Mesenchymal stem cell (in vitro differentiated cells and primary cell): ENCODE measurements around the gene OVCA2.

Experiments
- DNase-seq: peaks from one replicate; pipeline ENCODE4 v3.0.0-alpha.2; 2013
- H2AFZ ChIP-seq: one replicate; pipeline ENCODE4 v1.6.1; 2013; ENCODE audit warnings: low read depth, mild to moderate bottlenecking, control low read depth, inconsistent platforms, low read length, moderate library complexity
- H2AK5ac ChIP-seq: 2 replicates; pipeline ENCODE4 v1.6.1; 2013; ENCODE audit warnings: low read length, moderate library complexity, mild to moderate bottlenecking, inconsistent platforms; ENCODE audit not compliant: severe bottlenecking
- H2BK120ac ChIP-seq: one replicate; pipeline ENCODE4 v1.6.1; 2013; ENCODE audit warnings: low read depth, mild to moderate bottlenecking, inconsistent platforms, low read length, moderate library complexity
- H2BK12ac ChIP-seq, 2 experiments: one replicate each; pipeline ENCODE4 v1.6.1; 2013; ENCODE audit warnings: inconsistent platforms in 2 of 2, low read length in 2 of 2, mild to moderate bottlenecking in 2 of 2, moderate library complexity in 2 of 2, control low read depth in 1 of 2
- H2BK15ac ChIP-seq: one replicate; pipeline ENCODE4 v1.6.1; 2013; ENCODE audit warnings: mild to moderate bottlenecking, low read depth, inconsistent platforms; ENCODE audit not compliant: poor library complexity, severe bottlenecking
- H2BK5ac ChIP-seq: 2 replicates; pipeline ENCODE4 v1.6.1; 2013; ENCODE audit warnings: low read depth, mild to moderate bottlenecking, low read length, control low read depth, inconsistent platforms; ENCODE audit not compliant: poor library complexity, severe bottlenecking
- H3K14ac ChIP-seq, 2 experiments: one replicate each; pipeline ENCODE4 v1.6.1; 2013; ENCODE audit warnings: inconsistent platforms in 2 of 2, low read length in 2 of 2, control low read depth in 1 of 2, mild to moderate bottlenecking in 1 of 2, moderate library complexity in 1 of 2
- H3K18ac ChIP-seq, 2 experiments: one replicate each; pipeline ENCODE4 v1.6.1; 2013; ENCODE audit warnings: inconsistent platforms in 2 of 2, low read length in 2 of 2, control low read depth in 1 of 2, low read depth in 1 of 2, mild to moderate bottlenecking in 1 of 2
- H3K23ac ChIP-seq, 2 experiments: one replicate each; pipeline ENCODE4 v1.6.1; 2013; ENCODE audit warnings: inconsistent platforms in 2 of 2, low read length in 2 of 2, mild to moderate bottlenecking in 2 of 2, moderate library complexity in 2 of 2, control low read depth in 1 of 2
- H3K27ac ChIP-seq: 2 replicates; pipeline ENCODE4 v1.5.1; 2013; ENCODE audit warnings: mild to moderate bottlenecking, moderate library complexity, low read length, control low read depth, inconsistent platforms; ENCODE audit not compliant: poor library complexity, severe bottlenecking
- H3K27me3 ChIP-seq, 2 experiments: 2 replicates each; pipeline versions ENCODE4 v1.6.1 to v1.7.0; 2013; ENCODE audit warnings: low read length in 2 of 2, mild to moderate bottlenecking in 2 of 2, moderate library complexity in 2 of 2, control low read depth in 1 of 2, inconsistent platforms in 1 of 2; ENCODE audit not compliant: control insufficient read depth in 1 of 2, insufficient read depth in 1 of 2
- H3K36me3 ChIP-seq, 2 experiments: 2 replicates each; pipeline versions ENCODE4 v1.6.1 to v1.7.0; 2013; ENCODE audit warnings: low read length in 2 of 2, control low read depth in 1 of 2, inconsistent platforms in 1 of 2, low read depth in 1 of 2, mild to moderate bottlenecking in 1 of 2; ENCODE audit not compliant: insufficient read depth in 2 of 2, control insufficient read depth in 1 of 2
- H3K4ac ChIP-seq, 2 experiments: one replicate each; pipeline ENCODE4 v1.6.1; 2013; ENCODE audit warnings: inconsistent platforms in 2 of 2, low read length in 2 of 2, mild to moderate bottlenecking in 2 of 2, moderate library complexity in 2 of 2, control low read depth in 1 of 2, low read depth in 1 of 2
- H3K4me1 ChIP-seq: 2 replicates; pipeline ENCODE4 v1.6.1; 2013; ENCODE audit warnings: low read depth, low read length, control low read depth; ENCODE audit not compliant: control insufficient read depth, insufficient read depth
- H3K4me2 ChIP-seq: 2 replicates; pipeline ENCODE4 v1.6.1; 2013; ENCODE audit warnings: low read length, mild to moderate bottlenecking, inconsistent platforms; ENCODE audit not compliant: poor library complexity, severe bottlenecking
- H3K4me3 ChIP-seq, 2 experiments: 2 replicates each; pipeline versions ENCODE4 v1.5.1 to v1.7.0; 2013; ENCODE audit warnings: low read length in 2 of 2, mild to moderate bottlenecking in 2 of 2, control low read depth in 1 of 2, low read depth in 1 of 2; ENCODE audit not compliant: insufficient read depth in 1 of 2
- H3K79me1 ChIP-seq: replicated peaks from 2 replicates; pipeline ENCODE4 v1.6.1; 2013; ENCODE audit warnings: mild to moderate bottlenecking, control low read depth, low read length, inconsistent platforms; ENCODE audit not compliant: poor library complexity, severe bottlenecking
- H3K9ac ChIP-seq: 2 replicates; pipeline ENCODE4 v1.7.0; 2013; ENCODE audit warnings: mild to moderate bottlenecking, low read length, moderate library complexity
- H3K9me3 ChIP-seq: 2 replicates; pipeline ENCODE4 v1.7.0; 2013; ENCODE audit warnings: mild to moderate bottlenecking, low read length; ENCODE audit not compliant: control insufficient read depth
- H4K8ac ChIP-seq: one replicate; pipeline ENCODE4 v1.6.1; 2013; ENCODE audit warnings: inconsistent platforms, mild to moderate bottlenecking, low read length, moderate library complexity
- H4K91ac ChIP-seq: one replicate; pipeline ENCODE4 v1.6.1; 2013; ENCODE audit warnings: mild to moderate bottlenecking, low read length, inconsistent platforms
- WGBS: methylation state at CpG from one replicate; pipeline ENCODE4 v1.1.7; 2013; ENCODE audit warnings: mixed read lengths; 5-methylcytosine and 5-hydroxymethylcytosine counted together

The OVCA2 gene

DNA sequence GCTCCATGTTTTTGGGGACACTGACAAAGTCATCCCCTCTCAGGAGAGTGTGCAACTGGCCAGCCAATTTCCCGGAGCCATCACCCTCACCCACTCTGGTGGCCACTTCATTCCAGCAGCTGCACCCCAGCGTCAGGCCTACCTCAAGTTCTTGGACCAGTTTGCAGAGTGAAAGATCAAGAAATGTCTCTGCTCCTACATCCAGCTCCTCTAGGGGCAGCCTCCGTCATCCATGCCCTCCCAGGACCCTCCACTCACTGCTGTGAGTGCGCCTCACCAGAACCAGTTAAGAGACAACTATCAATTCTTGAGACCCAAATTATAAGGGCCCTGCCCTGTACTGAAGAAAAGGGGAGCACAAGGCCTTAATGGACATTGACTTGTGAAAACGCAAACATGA lies 1.1 kb downstream of the OVCA2 start:
- H3K9me3 ChIP-seq: no peaks in the 10 kb centered on the region
- peak overlapping the region; percentile 91 for H3K9ac ChIP-seq
- no peak overlapping the region for H2AFZ ChIP-seq
- H2BK15ac ChIP-seq: no peak overlapping the region
- peak overlapping the region; percentile 24 for H2AK5ac ChIP-seq
- peak overlapping the region in 1 of 2 experiments; percentile 80 for H3K4ac ChIP-seq
- peak overlapping the region in 1 of 2 experiments; percentile 91 for H3K4me3 ChIP-seq
- no peaks in the 10 kb centered on the region for H3K27me3 ChIP-seq
- H4K91ac ChIP-seq: peak overlapping the region; percentile 87
- H3K23ac ChIP-seq: no peak overlapping the region
- no peak overlapping the region for H2BK120ac ChIP-seq
- H4K8ac ChIP-seq: no peak overlapping the region
- peak; percentile 22 for DNase-seq
- 96% methylated on average over 5 of the region's 5 CpGs for WGBS
- H3K4me1 ChIP-seq: peaks cover 20% of the 10 kb centered on the region
- peak overlapping the region; percentile 91 for H3K4me2 ChIP-seq
- H3K18ac ChIP-seq: no peak overlapping the region
- no peak overlapping the region for H2BK5ac ChIP-seq
- H3K36me3 ChIP-seq: peaks cover 38 to 40% of the 10 kb centered on the region in 2 experiments
- peaks cover 21% of the 10 kb centered on the region for H3K79me1 ChIP-seq
- no peak overlapping the region for H2BK12ac ChIP-seq
- peak overlapping the region; percentile 68 for H3K27ac ChIP-seq
- no peak overlapping the region for H3K14ac ChIP-seq

DNA sequence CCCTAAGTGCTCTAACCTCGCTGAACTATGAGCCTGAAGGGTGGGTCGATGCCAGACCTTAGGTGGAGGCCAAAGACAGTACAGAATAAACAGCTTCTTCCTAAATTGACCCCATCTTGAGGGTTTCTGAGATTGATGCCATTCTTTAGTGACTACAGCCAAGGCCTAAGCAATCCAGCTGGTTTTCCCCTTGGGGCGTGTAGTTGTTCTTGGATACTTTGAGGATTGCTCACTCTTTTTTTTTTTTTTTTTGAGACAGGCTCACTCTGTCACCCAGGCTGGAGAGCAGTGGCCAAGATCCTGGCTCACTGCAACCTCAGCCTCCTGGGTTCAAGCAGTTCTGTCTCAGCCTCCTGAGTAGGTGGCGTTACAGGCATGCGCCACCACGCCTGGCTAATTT lies 2.0 kb downstream of the OVCA2 start:
- no peak overlapping the region for H4K91ac ChIP-seq
- peaks cover 21% of the 10 kb centered on the region for H3K79me1 ChIP-seq
- no peak overlapping the region for H2BK12ac ChIP-seq
- H3K9me3 ChIP-seq: no peaks in the 10 kb centered on the region
- no peak overlapping the region for H4K8ac ChIP-seq
- peak overlapping the region in 1 of 2 experiments; percentile 91 for H3K4me3 ChIP-seq
- no peak overlapping the region for H3K4ac ChIP-seq
- no peak overlapping the region for H2BK15ac ChIP-seq
- no peak overlapping the region for H3K18ac ChIP-seq
- H3K23ac ChIP-seq: no peak overlapping the region
- no peak overlapping the region for H3K4me2 ChIP-seq
- no peak overlapping the region for H3K14ac ChIP-seq
- H3K27ac ChIP-seq: no peak overlapping the region
- no peak overlapping the region for H2BK5ac ChIP-seq
- H3K27me3 ChIP-seq: no peaks in the 10 kb centered on the region
- H3K36me3 ChIP-seq: peaks cover 32 to 33% of the 10 kb centered on the region in 2 experiments
- peak overlapping the region; percentile 91 for H3K9ac ChIP-seq
- peak; percentile 77 for DNase-seq
- H2AFZ ChIP-seq: no peak overlapping the region
- WGBS: 78% methylated on average over 5 of the region's 6 CpGs
- no peak overlapping the region for H2AK5ac ChIP-seq
- no peak overlapping the region for H2BK120ac ChIP-seq
- H3K4me1 ChIP-seq: peaks cover 22% of the 10 kb centered on the region

DNA sequence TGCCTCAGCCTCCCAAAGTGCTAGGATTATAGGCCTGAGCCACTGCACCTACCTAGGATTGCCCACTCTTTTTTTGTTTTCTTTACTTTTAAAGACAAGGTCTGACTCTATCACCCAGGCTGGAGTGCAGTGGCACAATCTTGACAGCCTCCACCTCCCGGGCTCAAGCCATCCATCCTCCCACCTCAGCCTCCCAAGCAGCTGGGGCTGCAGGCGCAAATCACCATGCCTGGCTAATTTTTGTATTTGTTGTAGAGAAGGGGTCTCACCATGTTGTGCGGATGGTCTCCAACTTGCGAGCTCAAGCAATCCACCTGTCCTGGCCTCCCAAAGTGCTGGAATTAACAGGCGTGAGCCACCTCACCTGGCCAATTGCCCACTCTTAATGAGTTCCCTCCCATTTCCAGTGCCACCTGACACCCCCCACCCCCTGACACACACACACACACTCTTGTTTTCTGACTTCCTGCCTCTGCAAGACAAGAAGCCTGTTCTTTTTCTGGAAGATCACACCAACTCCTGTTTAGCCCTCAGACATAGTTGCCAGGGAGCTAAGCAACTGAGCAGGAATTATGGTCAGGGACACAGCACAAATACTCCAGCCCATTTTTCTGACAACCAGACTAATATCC lies 2.6 kb downstream of the OVCA2 start:
- H3K4ac ChIP-seq: no peak overlapping the region
- H3K79me1 ChIP-seq: peaks cover 21% of the 10 kb centered on the region
- no peak overlapping the region for H3K14ac ChIP-seq
- H3K18ac ChIP-seq: no peak overlapping the region
- peaks cover 26% of the 10 kb centered on the region for H3K4me1 ChIP-seq
- no peak overlapping the region for H2BK5ac ChIP-seq
- H3K4me2 ChIP-seq: no peak overlapping the region
- no peaks in the 10 kb centered on the region for H3K9me3 ChIP-seq
- no peak overlapping the region for H3K27ac ChIP-seq
- H3K27me3 ChIP-seq: no peaks in the 10 kb centered on the region
- H4K8ac ChIP-seq: no peak overlapping the region
- no peak overlapping the region for H4K91ac ChIP-seq
- peaks cover 32 to 33% of the 10 kb centered on the region in 2 experiments for H3K36me3 ChIP-seq
- no peak overlapping the region for H3K23ac ChIP-seq
- H2AFZ ChIP-seq: no peak overlapping the region
- peak overlapping the region; percentile 91 for H3K9ac ChIP-seq
- no peak overlapping the region for H2AK5ac ChIP-seq
- over 99% methylated on average over 4 of the region's 5 CpGs for WGBS
- DNase-seq: no peak
- H2BK12ac ChIP-seq: no peak overlapping the region
- no peak overlapping the region for H3K4me3 ChIP-seq
- no peak overlapping the region for H2BK120ac ChIP-seq
- no peak overlapping the region for H2BK15ac ChIP-seq

GRCh38 chr17:2047590-2047989 lies 5.8 kb downstream of the OVCA2 start:
- H3K27me3 ChIP-seq: no peaks in the 10 kb centered on the region

More at GRCh38 chr17:2047590-2047989, 5.8 kb downstream of the OVCA2 start:
- peaks cover 16% of the 10 kb centered on the region for H3K79me1 ChIP-seq
- H3K4ac ChIP-seq: no peak overlapping the region
- H4K91ac ChIP-seq: no peak overlapping the region
- H2AFZ ChIP-seq: no peak overlapping the region
- no peaks in the 10 kb centered on the region for H3K9me3 ChIP-seq
- DNase-seq: no peak
- no peak overlapping the region for H4K8ac ChIP-seq
- peaks cover 19 to 22% of the 10 kb centered on the region in 2 experiments for H3K36me3 ChIP-seq
- no peak overlapping the region for H2BK12ac ChIP-seq
- 91% methylated on average over 6 of the region's 6 CpGs for WGBS
- no peak overlapping the region for H3K4me3 ChIP-seq
- H3K9ac ChIP-seq: no peak overlapping the region
- no peak overlapping the region for H3K4me2 ChIP-seq
- no peak overlapping the region for H3K27ac ChIP-seq
- peaks cover 36% of the 10 kb centered on the region for H3K4me1 ChIP-seq
- H2BK5ac ChIP-seq: no peak overlapping the region
- H3K18ac ChIP-seq: no peak overlapping the region
- H2BK120ac ChIP-seq: no peak overlapping the region
- H3K14ac ChIP-seq: no peak overlapping the region
- H2BK15ac ChIP-seq: no peak overlapping the region
- no peak overlapping the region for H2AK5ac ChIP-seq
- H3K23ac ChIP-seq: no peak overlapping the region
